GM19238 (cell line): Measurements from ENCODE around the gene ZNF76.
A peak's percentile ranks its signal among the peaks of the same experiment; 100 is the strongest.
"Not testable (repeated sequence)": the region's sequence is repeated elsewhere in the genome, so short reads cannot be mapped to it uniquely, and the experiment has no call there.

Experiments used
- DNase-seq: peaks from one replicate; pipeline ENCODE4 v3.0.0; 2011; ENCODE audit warnings: low spot score; ENCODE audit not compliant: insufficient read length

The ZNF76 gene

GRCh38 chr6:35328108-35328723, 68.7 kb downstream of the ZNF76 start:
- no peak for DNase-seq

- DNase-seq = not testable (repeated sequence)
These were observed 69.4 kb downstream of the ZNF76 start for GRCh38 chr6:35328965-35329364.

GRCh38 chr6:35330541-35331119, 71.1 kb downstream of the ZNF76 start:
- DNase-seq = no peak

GRCh38 chr6:35332074-35332887, 72.7 kb downstream of the ZNF76 start:
- DNase-seq = not testable (repeated sequence)

- no peak for DNase-seq
These were observed 82.0 kb downstream of the ZNF76 start for GRCh38 chr6:35341557-35341956.

GRCh38 chr6:35342258-35343091, 82.9 kb downstream of the ZNF76 start, which contains the start of gene PPARD:
PPARD (plus strand) TSS chr6:35342558; CDS start chr6:35411088, 68,530 bp downstream.
- DNase-seq = peak; percentile 99

- no peak for DNase-seq
These were observed 83.7 kb downstream of the ZNF76 start for GRCh38 chr6:35343092-35343834.

- no peak for DNase-seq
These were observed 84.5 kb downstream of the ZNF76 start for GRCh38 chr6:35343835-35344550.
